MV-4-11 (cell line): Measurements from ENCODE around the gene NOX5.

ENCODE experiments used
- DNase-seq: peaks from one replicate; lab custom pipeline; 2025; lab: John Stamatoyannopoulos, UW

Gene NOX5

DNA sequence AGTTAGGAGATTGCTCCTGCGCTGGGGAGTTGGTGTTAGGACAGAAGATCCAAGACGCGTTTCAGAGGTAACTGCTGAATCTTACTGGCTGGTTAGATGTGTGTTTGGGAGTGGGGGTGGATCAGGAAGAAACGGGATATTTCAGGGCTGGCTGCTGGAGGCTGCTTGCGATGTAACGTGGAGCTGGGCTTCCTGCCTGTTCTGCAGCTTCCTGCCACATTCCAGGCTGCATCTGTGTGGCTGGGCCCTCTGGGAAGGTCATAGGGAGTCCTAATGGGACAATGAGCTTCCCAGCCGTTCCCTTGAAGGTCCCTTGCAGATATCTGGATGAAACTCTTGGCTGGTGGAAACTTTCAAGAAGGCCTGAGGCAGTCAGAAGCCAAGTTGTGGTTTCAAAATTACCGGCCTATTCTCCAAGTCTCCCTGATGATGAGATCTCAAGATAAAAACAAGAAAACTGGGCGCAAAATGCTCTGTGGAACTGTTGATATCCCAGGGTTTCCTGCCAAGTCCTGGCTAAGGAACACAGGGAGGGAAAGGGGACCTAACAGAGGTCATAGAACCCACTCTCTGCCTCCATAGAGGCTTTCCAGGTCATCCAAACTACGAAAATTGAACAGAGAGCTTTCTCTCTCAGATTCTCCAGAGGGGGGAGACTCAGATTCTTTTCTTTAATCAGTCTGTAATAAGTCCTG lies 67.0 kb downstream of the NOX5 start:
- no peak for DNase-seq

DNA sequence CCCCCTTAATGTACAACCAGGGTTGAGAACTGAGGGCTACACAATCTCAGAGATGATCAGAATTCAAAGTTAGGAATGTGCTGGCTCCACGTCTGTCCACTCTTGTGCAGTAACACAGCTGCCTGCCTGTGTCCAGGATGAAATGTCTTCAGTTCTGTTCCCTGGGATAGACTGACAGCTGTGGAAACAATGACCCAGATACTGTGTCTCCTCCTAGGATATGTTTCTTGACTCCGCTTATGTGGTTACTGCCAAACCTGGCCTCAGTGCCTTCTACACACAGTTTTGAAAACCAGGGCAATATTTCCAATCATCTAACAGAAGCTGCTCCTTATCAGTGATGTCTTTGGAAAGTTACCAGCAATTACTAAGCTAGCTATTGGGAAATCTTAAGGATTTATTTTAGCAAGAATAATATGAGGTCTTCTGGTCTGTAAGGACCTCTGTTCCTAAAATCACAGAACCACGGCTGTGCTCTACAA lies 67.6 kb downstream of the NOX5 start:
- DNase-seq = no peak

DNA sequence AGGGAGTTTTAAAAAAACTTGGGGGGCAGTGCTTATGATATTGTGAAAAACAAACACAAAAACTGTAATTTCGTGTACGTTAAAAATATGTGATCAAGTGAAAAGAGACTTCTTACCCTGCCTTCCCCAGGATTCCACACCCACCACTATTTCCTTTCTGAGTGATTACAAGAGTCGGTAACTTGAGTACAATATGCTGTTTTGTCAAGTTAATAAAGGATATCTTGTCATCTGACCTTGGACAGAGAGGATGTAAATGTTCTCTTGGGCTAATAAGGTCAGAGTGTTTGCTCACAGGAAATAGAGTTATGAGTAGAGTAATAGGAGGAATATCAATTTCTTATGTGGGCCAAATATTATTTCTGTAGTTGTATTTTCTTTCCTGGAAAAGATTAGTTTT lies 68.1 kb downstream of the NOX5 start:
- DNase-seq = no peak

DNA sequence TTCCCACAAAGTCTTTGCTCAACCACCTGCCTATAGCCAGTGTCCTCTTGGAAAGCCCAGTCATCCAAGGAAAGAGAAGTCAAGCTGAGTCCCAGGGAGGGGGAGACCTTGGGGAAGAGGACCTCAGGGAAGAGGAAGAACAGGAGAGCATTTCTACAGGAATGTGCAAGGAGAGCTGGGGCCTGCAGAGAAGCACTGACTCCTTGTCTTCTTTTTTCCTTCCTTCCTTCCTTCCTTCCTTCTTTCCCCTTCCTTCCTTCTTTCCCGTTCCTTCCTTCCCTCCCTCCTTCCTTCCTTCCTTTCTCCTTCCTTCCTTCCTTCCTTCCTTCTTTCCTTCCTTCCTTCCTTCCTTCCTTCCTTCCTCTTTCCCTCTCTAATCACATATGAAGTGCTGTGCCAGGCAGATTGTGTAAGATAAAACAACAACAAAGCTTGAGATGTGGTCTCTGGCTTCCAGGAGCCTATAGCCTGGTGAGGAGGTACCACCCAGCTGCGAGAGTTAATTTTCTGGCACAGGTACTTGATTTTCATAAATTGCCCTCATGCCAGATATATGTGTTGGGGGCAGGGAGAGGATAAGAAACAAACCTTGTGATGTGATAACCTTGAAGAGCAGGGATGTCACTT lies 70.0 kb downstream of the NOX5 start:
- DNase-seq = no peak

DNA sequence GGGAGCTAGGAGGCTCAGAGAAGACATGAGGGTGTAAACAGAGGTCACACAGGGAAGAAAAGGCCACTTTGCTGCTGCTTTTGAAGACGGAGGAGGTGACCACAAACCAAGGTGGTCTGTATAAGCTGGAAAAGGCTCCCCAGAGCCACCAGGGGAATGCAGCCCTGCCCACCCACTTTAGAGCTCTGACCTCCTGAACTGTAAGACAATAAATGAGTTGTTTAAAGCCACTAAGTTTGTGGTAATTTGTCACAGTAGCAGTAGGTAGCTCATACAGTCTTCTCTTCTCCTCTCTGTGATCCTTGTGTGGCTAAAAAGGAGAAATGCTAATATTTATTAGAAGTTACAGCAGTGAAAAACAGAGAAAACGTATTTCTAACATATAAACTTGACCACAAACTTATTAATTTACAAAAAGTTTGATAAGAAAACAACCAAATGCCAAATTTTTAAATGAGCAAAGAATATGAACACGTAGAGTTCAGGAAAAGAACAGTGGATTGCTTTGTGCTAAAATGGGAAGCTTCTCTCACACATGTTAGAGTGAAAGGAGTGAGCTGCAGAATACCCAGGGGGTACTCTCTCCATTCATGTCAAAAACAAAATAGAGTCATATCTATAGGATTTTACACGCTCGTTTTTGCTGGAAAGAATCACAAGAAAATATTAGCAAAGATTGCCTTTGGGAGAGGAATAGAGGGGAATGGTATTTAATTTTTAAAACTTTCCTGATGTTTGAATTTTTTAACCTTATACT lies 71.0 kb downstream of the NOX5 start:
- DNase-seq = no peak

DNA sequence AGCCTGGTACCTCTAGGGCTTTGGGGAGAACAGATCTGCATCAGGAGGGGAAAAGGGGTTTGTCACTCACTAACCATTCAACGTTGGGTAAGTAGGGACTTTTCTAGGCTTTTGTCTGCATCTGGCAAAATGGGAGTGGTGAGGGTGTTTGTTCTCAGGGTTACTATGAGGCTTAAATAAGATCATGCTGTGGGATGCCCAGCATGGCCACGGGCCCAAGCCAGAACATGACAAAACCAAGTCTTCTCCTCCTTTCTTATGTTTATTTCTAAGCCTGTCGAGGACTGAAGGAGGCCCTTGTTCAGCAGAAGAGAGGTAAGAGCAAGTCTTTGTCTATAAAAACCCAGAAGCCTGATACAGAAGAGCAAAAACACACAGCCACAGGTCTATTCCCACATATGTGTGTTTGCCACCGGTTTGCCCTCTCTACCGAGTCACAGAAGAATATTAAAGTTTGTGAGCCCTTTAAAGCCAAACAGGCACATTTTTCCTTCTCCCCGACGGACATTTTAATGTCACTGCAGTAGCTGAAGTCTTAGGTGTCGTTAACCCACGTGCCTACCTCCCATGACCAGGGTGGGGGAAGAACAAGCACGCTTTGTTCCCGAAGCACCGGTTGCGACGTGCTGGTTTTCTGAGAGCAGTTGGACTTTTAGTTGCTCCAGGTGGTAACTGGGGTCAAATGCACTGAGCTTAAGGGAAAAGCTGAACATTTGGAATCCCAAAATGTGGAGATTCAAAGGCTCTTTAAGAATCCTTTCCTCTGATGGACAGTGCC lies 72.1 kb downstream of the NOX5 start:
- no peak for DNase-seq

DNA sequence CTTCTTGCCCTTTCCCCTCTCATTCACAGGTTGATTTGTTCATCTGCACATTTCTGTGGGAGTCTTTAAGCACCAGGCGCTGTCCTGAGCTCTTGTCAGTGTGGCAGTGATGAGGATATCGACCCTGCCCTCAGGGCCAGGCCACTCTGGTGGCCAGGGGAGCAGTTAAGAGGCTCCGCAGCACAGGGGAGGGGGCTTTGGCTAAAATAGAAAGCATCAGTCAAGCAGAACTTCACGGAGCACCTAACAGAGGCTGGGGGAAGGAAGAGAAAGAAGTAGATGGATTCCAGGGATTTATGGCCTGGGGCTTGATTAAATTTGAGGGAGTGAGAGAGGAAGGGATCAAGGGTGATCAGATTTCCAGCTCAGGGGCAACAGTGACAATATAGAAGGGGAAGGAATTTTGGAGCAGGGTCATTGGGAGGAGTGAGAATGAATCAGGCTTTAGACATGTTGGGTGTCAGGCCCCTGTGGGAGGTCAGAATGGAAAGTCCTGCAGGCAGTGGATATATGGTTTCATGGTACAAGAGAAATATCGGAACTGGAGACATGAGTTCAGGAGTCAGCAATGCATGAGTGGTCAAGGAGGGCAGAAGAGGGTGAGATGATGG lies 73.0 kb downstream of the NOX5 start:
- DNase-seq = no peak

DNA sequence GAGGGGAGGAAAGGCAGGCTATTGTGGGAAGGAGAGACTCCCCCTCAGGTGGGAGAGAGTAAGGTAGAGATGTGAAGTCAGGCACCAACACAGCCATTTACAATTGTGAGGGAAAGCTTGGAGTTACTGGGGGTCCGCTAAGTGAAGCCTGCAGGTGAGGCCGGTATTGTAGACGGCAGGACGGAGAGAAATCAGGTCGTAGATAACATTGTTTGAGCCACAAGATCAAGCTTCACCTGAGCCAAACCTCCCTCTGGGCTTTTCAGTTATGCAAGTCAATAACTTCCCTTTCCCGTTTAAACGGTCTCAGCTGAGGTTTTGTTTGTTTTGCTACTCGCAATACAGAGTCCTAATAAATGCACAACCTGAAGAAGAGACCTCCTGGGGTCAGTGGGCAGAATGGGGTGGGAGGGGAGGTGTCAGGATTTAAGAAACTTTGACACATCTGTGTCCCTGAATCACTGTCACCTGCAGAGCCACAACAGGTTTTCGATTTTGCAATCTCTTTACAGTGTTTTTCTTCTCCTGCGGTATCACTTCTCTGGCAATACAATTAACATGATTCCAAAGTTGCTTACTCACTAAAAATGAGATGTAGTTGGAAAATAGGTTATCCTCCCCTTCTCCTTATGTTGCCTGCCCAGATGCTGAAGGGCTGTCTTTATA lies 73.9 kb downstream of the NOX5 start:
- no peak for DNase-seq

DNA sequence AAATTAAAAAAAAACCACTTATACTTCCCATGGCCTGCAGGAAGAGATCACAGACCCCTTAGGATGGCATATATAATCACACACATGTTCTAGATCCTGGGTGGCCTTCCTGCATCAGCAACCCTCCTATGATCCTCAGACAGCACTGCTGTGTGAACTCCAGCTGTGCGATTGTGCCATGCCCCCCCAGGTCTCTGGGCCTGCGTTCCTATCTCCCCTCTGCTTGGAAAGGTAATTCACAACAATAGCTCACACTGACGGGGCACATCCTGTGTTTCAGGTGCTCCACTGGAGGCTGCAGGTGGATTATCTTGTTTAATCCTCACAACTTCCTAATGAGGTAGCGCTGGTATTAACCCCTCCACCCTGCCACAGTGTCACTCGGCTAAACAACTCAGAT lies 74.8 kb downstream of the NOX5 start:
- DNase-seq = no peak

DNA sequence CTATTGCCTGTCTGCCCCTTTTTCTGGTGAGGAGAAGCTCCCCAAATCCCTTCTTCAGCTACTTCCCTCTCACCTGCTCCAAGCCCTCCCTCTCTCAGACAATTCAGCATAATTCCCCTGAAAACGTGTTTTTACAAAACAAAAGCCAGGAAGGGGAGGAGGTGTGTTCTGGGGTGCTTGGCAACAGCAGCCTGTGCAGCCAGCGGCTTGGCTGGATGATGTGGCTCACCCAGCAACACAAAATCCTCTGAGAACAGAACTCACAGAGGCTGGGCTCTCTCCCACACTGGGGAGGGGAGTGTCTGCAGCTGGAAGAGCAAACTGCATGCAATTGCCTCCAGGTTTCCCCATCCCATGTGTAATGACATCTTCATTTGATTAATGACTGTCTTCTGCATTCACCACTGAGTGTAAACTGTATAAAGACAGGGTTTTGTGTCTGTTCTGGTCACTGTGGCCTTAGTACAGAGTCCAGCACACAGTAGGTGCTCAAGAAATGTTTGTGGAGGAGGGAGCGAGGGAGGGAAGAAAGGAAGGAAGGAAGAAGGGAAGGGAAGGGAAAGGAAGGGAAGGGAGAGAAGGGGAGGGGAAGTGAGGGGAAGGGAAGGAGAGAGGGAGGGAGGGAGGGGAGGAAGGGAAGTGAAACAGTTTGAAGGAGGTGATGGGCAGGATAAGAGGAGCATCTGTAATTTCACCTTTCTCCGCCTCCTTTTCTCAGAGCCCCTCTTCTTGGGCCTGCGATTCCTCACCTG lies 75.9 kb downstream of the NOX5 start:
- peak; percentile 32 for DNase-seq

DNA sequence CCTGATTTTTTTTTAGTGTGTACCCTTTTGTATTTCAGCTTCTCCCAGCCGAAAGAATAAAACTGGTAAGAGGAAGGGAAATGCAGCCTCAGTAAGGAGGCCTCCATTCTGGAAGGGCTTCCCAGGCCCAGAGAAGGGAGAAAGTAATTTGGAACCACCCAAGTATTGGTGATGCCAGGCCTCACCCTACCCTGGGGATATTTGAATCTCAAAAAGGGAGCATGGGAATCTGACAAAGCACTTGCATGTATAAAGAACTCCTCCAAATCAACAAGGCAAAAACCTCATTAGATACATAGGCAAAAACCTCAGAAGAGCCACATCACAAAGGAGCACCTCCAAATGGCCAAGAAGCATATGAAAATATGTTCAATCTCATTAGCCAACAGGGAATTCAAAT lies 77.2 kb downstream of the NOX5 start:
- no peak for DNase-seq

DNA sequence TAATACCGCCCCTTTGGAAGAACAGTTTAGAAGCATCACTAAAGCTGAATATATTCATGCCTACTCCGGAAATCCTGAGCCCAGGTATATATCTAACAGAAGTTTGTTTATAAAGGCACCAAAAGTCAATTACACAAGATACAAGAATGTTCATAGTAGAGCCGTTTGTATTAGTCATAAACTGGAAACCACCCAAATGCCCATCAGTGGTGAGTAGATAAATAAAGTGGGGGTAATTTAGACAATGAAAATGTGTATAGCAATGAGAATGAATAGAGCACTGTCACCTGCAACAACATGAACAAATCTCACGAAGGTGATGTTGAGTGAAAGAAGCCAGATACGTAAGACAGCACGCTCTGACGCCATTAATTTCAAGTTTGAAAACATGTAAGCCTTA lies 77.7 kb downstream of the NOX5 start:
- no peak for DNase-seq

DNA sequence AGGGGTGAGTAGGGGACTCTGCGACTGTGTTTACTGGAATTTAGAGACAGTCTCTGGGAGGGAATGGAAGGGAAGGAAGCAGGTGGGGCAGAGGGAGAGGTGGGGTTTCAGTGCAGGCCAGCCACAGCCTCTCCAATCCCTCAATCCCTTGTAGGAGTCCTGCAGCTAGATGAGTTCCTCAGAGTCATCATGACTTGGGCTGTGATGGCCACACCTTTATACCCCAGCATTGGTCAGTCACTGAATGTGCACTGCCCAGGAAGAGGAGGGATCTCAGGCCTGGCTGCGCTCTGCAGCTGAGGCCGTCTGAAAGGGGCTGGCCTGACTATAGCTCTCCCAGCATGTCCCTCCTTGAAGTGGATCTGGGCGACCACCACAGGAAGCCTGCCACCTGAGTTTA lies 78.6 kb downstream of the NOX5 start:
- DNase-seq = no peak

DNA sequence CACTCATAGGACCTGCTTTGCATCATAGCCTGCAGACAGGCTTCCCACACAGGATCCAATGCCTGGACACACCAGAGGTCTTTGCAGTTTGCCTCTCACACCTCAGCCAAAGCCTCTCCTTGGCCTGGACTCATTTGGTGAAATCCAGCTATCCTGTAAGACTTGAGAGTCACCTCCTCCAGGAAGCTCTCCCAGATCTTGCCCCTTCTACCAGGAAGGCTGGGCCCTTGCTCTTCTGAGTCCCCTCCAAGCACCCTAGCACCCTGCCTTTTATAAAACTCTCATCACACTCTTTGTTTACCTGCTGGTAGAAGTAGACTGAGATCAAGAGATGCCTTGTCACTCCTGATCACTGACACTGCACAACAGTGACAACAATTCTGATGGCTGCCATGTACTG lies 79.1 kb downstream of the NOX5 start:
- DNase-seq = no peak

DNA sequence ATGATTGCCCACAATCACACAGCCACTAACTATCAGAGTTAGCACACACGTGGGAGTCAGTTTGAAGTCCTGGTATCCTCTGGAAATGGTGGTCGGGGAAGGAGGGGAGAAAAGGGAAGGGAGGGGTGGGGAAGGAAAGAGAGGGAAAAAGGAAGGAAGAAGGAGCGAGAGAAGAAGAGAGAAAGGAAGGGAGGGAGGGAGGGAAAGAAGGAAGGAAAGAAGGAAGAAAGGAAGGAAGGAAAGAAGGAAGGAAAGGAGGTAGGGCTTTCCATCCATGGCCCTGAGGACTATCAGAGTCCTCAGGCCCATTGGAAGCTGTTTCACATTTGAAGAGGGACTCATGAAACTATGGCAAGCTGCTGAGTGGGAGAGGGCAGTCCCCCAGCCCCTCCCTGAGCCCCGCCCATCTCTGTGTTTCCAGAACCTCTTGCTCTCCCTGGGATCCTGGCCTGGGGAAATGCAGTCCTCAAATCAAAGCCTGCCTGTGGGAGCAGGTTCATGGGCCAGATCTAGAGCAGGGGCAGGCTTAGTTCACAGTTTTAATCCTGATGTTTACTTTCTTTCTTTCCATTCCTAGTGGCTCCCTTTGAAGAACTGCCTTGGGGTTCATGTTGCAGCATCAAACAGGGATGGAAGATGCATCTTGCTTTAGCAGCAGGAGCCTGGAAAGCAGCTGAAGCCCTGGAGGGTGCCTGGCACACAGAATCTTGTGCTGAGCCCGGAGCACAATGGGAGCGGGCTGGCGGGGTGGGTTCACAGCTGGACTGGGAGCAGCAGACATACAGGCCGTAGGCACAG lies 79.8 kb downstream of the NOX5 start:
- DNase-seq = no peak

DNA sequence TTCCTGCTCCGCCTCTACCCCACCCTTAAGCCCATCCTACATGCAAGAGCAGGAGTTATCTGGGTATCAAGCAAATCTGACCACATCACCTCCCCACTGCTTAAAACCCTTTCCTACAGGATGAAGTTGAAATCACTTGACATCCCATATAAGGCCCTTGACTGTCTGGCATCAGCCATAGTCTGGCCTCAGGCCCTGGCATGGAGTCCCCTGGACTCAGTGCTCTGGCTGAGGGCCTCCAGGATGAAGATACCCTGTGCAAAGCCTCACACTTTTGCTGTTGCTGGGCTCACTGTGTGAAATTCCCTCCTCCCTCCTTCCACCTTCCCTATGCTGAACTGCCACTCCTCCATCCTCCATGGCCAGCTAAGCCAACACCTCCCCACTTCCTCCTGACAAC lies 80.8 kb downstream of the NOX5 start:
- DNase-seq = no peak

DNA sequence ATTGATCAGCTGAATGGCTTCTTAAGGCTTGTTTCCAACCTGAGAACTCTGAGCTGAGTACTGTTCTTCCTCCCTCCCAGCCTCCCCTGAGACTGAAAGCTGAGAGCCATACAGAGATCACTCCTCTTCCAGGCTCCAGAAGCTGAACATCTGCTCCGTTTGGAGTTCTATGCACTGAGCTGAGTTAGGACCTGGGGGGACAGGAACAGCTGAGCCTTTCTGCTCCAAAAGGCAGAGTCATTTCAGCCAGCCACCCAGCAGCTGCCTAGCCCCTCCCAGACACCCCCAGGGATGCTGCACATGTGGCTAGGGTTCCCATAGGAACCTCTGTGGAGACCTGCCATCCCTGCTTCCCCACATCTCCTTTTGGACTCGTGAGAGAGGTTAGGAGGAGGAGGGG lies 81.7 kb downstream of the NOX5 start:
- no peak for DNase-seq

DNA sequence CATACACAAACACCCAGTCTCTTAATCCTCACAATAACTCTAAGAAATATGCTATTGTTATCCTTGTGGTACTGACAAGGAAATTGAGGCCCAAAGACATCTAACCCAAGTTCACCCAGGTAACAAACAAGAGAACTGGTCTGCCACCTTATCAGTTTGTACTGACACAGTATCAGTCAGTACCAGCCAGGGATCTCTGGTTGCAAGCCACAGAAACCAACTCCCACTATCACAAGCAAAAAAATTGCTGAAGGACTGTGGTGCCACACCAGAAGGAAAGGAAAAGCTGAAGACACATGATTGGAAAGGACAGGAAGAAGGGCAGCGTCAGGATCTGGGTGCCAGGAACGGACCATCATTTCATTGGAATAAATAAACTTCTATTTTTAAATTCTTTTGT lies 82.1 kb downstream of the NOX5 start:
- no peak for DNase-seq

DNA sequence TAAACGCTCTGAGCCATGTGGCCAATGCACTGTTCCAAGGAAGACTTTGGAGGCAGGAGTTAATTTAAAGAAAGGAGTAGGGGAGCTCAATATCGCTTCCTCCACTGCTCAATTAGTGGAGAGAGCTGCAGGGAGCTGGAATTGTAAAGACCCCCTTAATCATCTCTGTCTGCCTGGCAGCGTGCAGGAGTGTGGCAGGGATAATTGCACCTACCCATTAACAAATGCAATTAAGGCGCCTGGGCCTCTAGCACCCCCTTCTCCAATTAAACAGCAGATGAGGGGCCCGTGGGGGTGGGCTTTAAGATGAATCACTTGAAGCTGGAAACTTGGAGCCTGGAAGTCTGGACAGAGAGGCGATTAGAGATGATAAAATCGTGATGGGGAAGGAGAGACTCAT lies 84.3 kb downstream of the NOX5 start:
- no peak for DNase-seq

DNA sequence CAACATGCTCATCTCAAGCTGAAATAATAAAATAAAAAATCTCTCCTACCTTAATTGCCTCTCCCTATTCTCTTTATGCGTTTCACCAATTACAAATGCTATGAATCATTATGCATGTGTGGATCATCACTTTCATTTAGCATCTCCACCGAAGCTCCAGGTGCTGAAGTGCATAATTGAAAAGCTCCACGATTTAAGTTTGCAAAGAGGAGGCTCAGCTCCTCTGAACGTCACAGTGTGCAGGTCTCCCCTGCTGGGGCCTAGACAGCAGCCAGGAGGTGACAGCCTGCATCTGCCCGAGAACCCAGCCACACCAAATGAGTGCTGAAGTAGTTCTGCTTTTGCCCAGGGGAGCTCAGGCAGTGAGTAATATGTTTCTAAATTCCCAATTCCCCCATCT lies 85.4 kb downstream of the NOX5 start:
- DNase-seq = peak; percentile 3
